ENCODE results near the gene CEBPG.

Gene CEBPG

GRCh38 chr19:33408116-33408515 is 34.6 kb downstream of the CEBPG start:
- no peak for DNase-seq

GRCh38 chr19:33408538-33409434 is 35.3 kb downstream of the CEBPG start:
- no peak for DNase-seq

- no peak for DNase-seq
These were observed 36.6 kb downstream of the CEBPG start for GRCh38 chr19:33409906-33410685.

- no peak for DNase-seq
These were observed 37.4 kb downstream of the CEBPG start for GRCh38 chr19:33410915-33411401.

GRCh38 chr19:33411621-33412180 is 38.2 kb downstream of the CEBPG start:
- DNase-seq = no peak

- DNase-seq = no peak
These were observed 39.3 kb downstream of the CEBPG start for GRCh38 chr19:33412601-33413425.

- DNase-seq = no peak
These were observed 39.9 kb downstream of the CEBPG start for GRCh38 chr19:33413426-33413725.

- no peak for DNase-seq
These were observed 40.6 kb downstream of the CEBPG start for GRCh38 chr19:33413868-33414666.

GRCh38 chr19:33414667-33415605 is 41.4 kb downstream of the CEBPG start:
- DNase-seq = no peak

GRCh38 chr19:33416307-33417215 is 43.1 kb downstream of the CEBPG start:
- peak; percentile 56 for DNase-seq

GRCh38 chr19:33417751-33418150 is 44.2 kb downstream of the CEBPG start:
- DNase-seq = no peak

- DNase-seq = no peak
These were observed 45.0 kb downstream of the CEBPG start for GRCh38 chr19:33418461-33418860.

GRCh38 chr19:33418871-33419787 is 45.6 kb downstream of the CEBPG start:
- no peak for DNase-seq

- DNase-seq = no peak
These were observed 46.2 kb downstream of the CEBPG start for GRCh38 chr19:33419788-33420130.

GRCh38 chr19:33420821-33421220 is 47.3 kb downstream of the CEBPG start:
- no peak for DNase-seq

- no peak for DNase-seq
These were observed 47.9 kb downstream of the CEBPG start for GRCh38 chr19:33421368-33421767.

- DNase-seq = no peak
These were observed 49.1 kb downstream of the CEBPG start for GRCh38 chr19:33422369-33423180.

GRCh38 chr19:33424181-33424580 is 50.7 kb downstream of the CEBPG start:
- no peak for DNase-seq
